H9 (cell line): ENCODE measurements around the gene VILL. TPM values are rescaled to one million over a fixed set of nuclear protein-coding genes. Genes with fewer than 3 reads are reported as not detected.

Source experiments
- DNase-seq: peaks from one replicate; pipeline ENCODE4 v3.0.0-alpha.2; 2017
- H2AFZ ChIP-seq: one replicate; pipeline ENCODE4 v1.6.1; 2013; ENCODE audit warnings: mild to moderate bottlenecking, low read length, control low read depth, moderate library complexity
- H2AK5ac ChIP-seq: 2 replicates; pipeline ENCODE4 v1.6.1; 2013; ENCODE audit warnings: low read length, control low read depth, mixed read lengths; ENCODE audit not compliant: insufficient read length
- H2BK120ac ChIP-seq: one replicate; pipeline ENCODE4 v1.6.1; 2013; ENCODE audit warnings: low read depth, mild to moderate bottlenecking, low read length, control low read depth, inconsistent platforms; ENCODE audit not compliant: poor library complexity, severe bottlenecking
- H2BK12ac ChIP-seq: 2 replicates; pipeline ENCODE4 v1.6.1; 2013; ENCODE audit warnings: low read length, control low read depth, mixed read lengths, low read depth; ENCODE audit not compliant: insufficient read length
- H2BK15ac ChIP-seq: 2 replicates; pipeline ENCODE4 v1.6.1; 2013; ENCODE audit warnings: low read depth, low read length, control low read depth
- H2BK20ac ChIP-seq: one replicate; pipeline ENCODE4 v1.6.1; 2013; ENCODE audit warnings: low read depth, mild to moderate bottlenecking, low read length, control low read depth, inconsistent platforms; ENCODE audit not compliant: poor library complexity, severe bottlenecking
- H2BK5ac ChIP-seq: 2 replicates; pipeline ENCODE4 v1.6.1; 2013; ENCODE audit warnings: low read length, control low read depth, mixed read lengths; ENCODE audit not compliant: insufficient read length
- H3K14ac ChIP-seq: 2 replicates; pipeline ENCODE4 v1.6.1; 2013; ENCODE audit warnings: low read length, control low read depth; ENCODE audit not compliant: insufficient read depth
- H3K18ac ChIP-seq: 2 replicates; pipeline ENCODE4 v1.6.1; 2013; ENCODE audit warnings: low read depth, mild to moderate bottlenecking, mixed read lengths, low read length, control low read depth; ENCODE audit not compliant: insufficient read length
- H3K23ac ChIP-seq: 2 replicates; pipeline ENCODE4 v1.6.1; 2013; ENCODE audit warnings: low read length, control low read depth, mixed read lengths, low read depth; ENCODE audit not compliant: insufficient read length
- H3K23me2 ChIP-seq: 2 replicates; pipeline ENCODE4 v1.6.1; 2013; ENCODE audit warnings: low read depth, mild to moderate bottlenecking, mixed read lengths, low read length, control low read depth; ENCODE audit not compliant: insufficient read length, poor library complexity, severe bottlenecking
- H3K27ac ChIP-seq: 2 replicates; pipeline ENCODE4 v1.5.1; 2013; ENCODE audit warnings: low read length, control low read depth, mixed read lengths, low read depth; ENCODE audit not compliant: insufficient read length
- H3K27me3 ChIP-seq: 2 replicates; pipeline ENCODE4 v1.6.1; 2013; ENCODE audit warnings: low read length, control low read depth, inconsistent platforms; ENCODE audit not compliant: insufficient read depth
- H3K4ac ChIP-seq: 2 replicates; pipeline ENCODE4 v1.6.1; 2013; ENCODE audit warnings: low read depth, mild to moderate bottlenecking, control low read depth, inconsistent platforms, low read length, moderate library complexity
- H3K4me1 ChIP-seq: 2 replicates; pipeline ENCODE4 v1.6.1; 2013; ENCODE audit warnings: low read length, control low read depth, inconsistent platforms; ENCODE audit not compliant: insufficient read depth
- H3K4me2 ChIP-seq: 2 replicates; pipeline ENCODE4 v1.6.1; 2013; ENCODE audit warnings: low read length, control low read depth, mixed read lengths; ENCODE audit not compliant: insufficient read length, insufficient read depth
- H3K56ac ChIP-seq: 2 replicates; pipeline ENCODE4 v1.6.1; 2013; ENCODE audit warnings: low read depth, mild to moderate bottlenecking, mixed read lengths, low read length, control low read depth; ENCODE audit not compliant: insufficient read length
- H3K79me1 ChIP-seq: 2 replicates; pipeline ENCODE4 v1.6.1; 2013; ENCODE audit warnings: low read depth, mild to moderate bottlenecking, moderate library complexity, low read length, control low read depth, inconsistent platforms; ENCODE audit not compliant: insufficient read depth, poor library complexity, severe bottlenecking
- H3K79me2 ChIP-seq: 2 replicates; pipeline ENCODE4 v1.6.1; 2013; ENCODE audit warnings: low read length, control low read depth, inconsistent platforms; ENCODE audit not compliant: insufficient read depth
- H3K9ac ChIP-seq: 2 replicates; pipeline ENCODE4 v1.6.1; 2013; ENCODE audit warnings: low read length, control low read depth, mixed read lengths; ENCODE audit not compliant: insufficient read length; ENCODE audit errors: extremely low read depth
- H3K9me3 ChIP-seq: one replicate; pipeline ENCODE4 v1.6.1; 2013; ENCODE audit warnings: low read depth, low read length, inconsistent platforms; ENCODE audit not compliant: control insufficient read depth
- H3T11ph ChIP-seq: one replicate; pipeline ENCODE4 v1.6.1; 2013; ENCODE audit warnings: mild to moderate bottlenecking, low read length, control low read depth, inconsistent platforms
- H4K20me1 ChIP-seq: one replicate; pipeline ENCODE4 v1.6.1; 2013; ENCODE audit not compliant: control insufficient read depth, insufficient read length, insufficient read depth
- H4K5ac ChIP-seq: 2 replicates; pipeline ENCODE4 v1.6.1; 2013; ENCODE audit warnings: low read depth, mild to moderate bottlenecking, mixed read lengths, low read length, control low read depth; ENCODE audit not compliant: insufficient read length
- H4K8ac ChIP-seq: replicated peaks from 2 replicates; pipeline ENCODE4 v1.6.1; 2013; ENCODE audit warnings: low read length, control low read depth, mixed read lengths, low read depth; ENCODE audit not compliant: insufficient read length
- H4K91ac ChIP-seq: 2 replicates; pipeline ENCODE4 v1.6.1; 2013; ENCODE audit warnings: low read depth, mild to moderate bottlenecking, moderate library complexity, mixed read lengths, low read length, control low read depth; ENCODE audit not compliant: insufficient read length
- H3K27ac Mint-ChIP-seq, 3 experiments: 2 replicates in 2 of 3; 3 replicates in 1 of 3; pipeline ENCODE4 v1.8.0; 2020 to 2021; ENCODE audit warnings: mixed read lengths in 3 of 3, mild to moderate bottlenecking in 1 of 3, moderate library complexity in 1 of 3
- H3K27me3 Mint-ChIP-seq: 2 replicates; pipeline ENCODE4 v1.8.0; 2021; ENCODE audit warnings: low read depth, mild to moderate bottlenecking, moderate library complexity, mixed read lengths
- H3K36me3 Mint-ChIP-seq, 3 experiments: 2 replicates in 2 of 3; 3 replicates in 1 of 3; pipeline ENCODE4 v1.8.0; 2020 to 2021; ENCODE audit warnings: low read depth in 3 of 3, mixed read lengths in 3 of 3; ENCODE audit not compliant: insufficient read depth in 1 of 3
- H3K4me1 Mint-ChIP-seq, 2 experiments: 2 replicates each; pipeline ENCODE4 v1.8.0; 2020; ENCODE audit warnings: mixed read lengths in 2 of 2
- H3K4me3 Mint-ChIP-seq, 2 experiments: 2 replicates in 1 of 2; 3 replicates in 1 of 2; pipeline ENCODE4 v1.8.0; 2020 to 2021; ENCODE audit warnings: mild to moderate bottlenecking in 2 of 2, mixed read lengths in 2 of 2, moderate library complexity in 1 of 2
- H3K9me3 Mint-ChIP-seq, 2 experiments: 2 replicates in 1 of 2; 3 replicates in 1 of 2; pipeline ENCODE4 v1.8.0; 2020; ENCODE audit warnings: mild to moderate bottlenecking in 2 of 2, mixed read lengths in 2 of 2, moderate library complexity in 1 of 2
- CTCF ChIP-seq: fragments of 200-600 bp; sonication (generic); conservative IDR thresholded peaks from 3 replicates; pipeline ENCODE4 v1.8.0; 2021; ENCODE audit warnings: antibody characterized with exemption, mild to moderate bottlenecking
- WGBS: extraction: QIAGEN DNeasy Blood & Tissue Kit; methylation state at CpG from one replicate; pipeline ENCODE4 v1.1.7; 2013; ENCODE audit warnings: missing lambda C conversion rate, low lambda C conversion rate, mixed read lengths; ENCODE audit not compliant: insufficient read length; ENCODE audit errors: extremely low coverage; 5-methylcytosine and 5-hydroxymethylcytosine counted together
- total RNA-seq: library from RNA; stranded (reverse); gene quantifications from 2 replicates; pipeline ENCODE4 v1.2.1, GENCODE V29; 2021

Gene VILL
- total RNA-seq, 1 experiment from 2014 or later = 3.2 TPM

DNA sequence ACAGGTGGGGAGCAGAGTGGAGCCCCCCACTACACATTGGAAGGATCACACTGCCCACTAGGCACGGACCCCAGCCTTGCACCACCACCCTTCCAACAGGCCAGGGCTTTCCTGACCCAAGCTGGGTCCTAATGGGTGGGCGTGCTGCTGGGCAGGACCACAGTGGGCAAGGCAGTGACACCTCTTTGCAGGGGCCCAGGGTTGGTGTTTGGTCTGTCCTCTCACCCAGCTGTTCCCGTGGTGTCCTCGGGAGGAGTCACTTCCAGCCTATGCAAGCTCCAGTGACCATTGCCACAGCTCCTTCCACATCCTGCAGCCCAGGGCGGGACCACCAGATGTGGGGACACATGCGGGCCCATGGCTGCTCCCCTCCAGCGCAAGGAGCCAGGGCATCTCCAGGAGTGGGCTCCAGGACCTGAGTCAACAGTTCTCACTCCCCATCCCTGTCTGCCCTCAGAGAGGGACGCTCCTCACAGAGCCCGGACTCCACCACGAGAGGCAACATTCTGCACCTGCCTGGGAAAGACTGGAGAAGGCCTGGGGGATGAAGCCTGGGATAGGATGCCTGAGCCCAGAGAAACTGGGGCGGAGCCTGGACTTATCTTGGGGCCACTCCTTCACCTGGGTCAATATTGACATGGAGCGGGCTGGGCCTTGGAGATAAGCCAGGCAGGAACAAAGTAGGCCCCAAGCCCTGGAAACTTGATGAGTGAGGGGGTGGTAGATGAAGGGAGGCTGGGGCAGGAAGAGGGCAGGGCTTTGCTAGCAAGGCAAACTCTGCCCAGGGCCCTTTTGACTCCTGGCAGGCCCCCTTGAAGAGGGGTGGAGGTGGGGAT, 3.9 kb upstream of the VILL start:
- no peak overlapping the region for H2BK15ac ChIP-seq
- Mint-ChIP-seq H3K36me3 (peaks cover 0 to 5% (median 0%) of the 10 kb centered on the region in 3 experiments; a peak in 2 of 7 replicates), H3K4me3 (no peak overlapping the region), H3K9me3 (no peaks in the 10 kb centered on the region), H3K27me3 (no peaks in the 10 kb centered on the region; the same call in none of the 2 replicates), H3K4me1 (peaks cover 0 to 13% of the 10 kb centered on the region in 2 experiments; a peak in 2 of 4 replicates), H3K27ac (no peak overlapping the region)
- H3K23ac ChIP-seq = no peak overlapping the region
- H2AFZ ChIP-seq = no peak overlapping the region
- no peaks in the 10 kb centered on the region for H3K27me3 ChIP-seq
- H3T11ph ChIP-seq = no peak overlapping the region
- no peak overlapping the region for H4K5ac ChIP-seq
- H4K91ac ChIP-seq = no peak overlapping the region
- no peak overlapping the region for H3K18ac ChIP-seq
- no peaks in the 10 kb centered on the region for H4K20me1 ChIP-seq
- no CpG with 5 or more reads among the region's 12 CpGs for whole genome bisulfite sequencing
- no peaks in the 10 kb centered on the region for H3K4me1 ChIP-seq
- H4K8ac ChIP-seq = no peak overlapping the region
- no peaks in the 10 kb centered on the region for H3K79me2 ChIP-seq
- no peak overlapping the region for H2BK12ac ChIP-seq
- DNase-seq = no peak
- H3K79me1 ChIP-seq = no peaks in the 10 kb centered on the region
- no peak overlapping the region for H3K14ac ChIP-seq
- H3K9ac ChIP-seq = no peak overlapping the region
- no peak overlapping the region for H2BK5ac ChIP-seq
- no peak for TF ChIP-seq CTCF
- no peak overlapping the region for H3K4ac ChIP-seq
- no peak overlapping the region for H3K4me2 ChIP-seq
- no peaks in the 10 kb centered on the region for H3K9me3 ChIP-seq
- no peaks in the 10 kb centered on the region for H3K23me2 ChIP-seq
- H2AK5ac ChIP-seq = no peak overlapping the region
- H2BK120ac ChIP-seq = no peak overlapping the region
- no peak overlapping the region for H3K27ac ChIP-seq
- H2BK20ac ChIP-seq = no peak overlapping the region
- H3K56ac ChIP-seq = no peak overlapping the region
